Activated CD4-positive, alpha-beta T cell treated with anti-CD3 and anti-CD28 coated beads for 24 hours (primary cell): ENCODE measurements around the gene PRM3.

ENCODE experiments used
- DNase-seq, 2 donors: peaks; one replicate each; pipeline ENCODE4 v3.0.0-alpha.2; 2020; ENCODE audit warnings: low read depth in 2 of 2

Gene PRM3, protein sequence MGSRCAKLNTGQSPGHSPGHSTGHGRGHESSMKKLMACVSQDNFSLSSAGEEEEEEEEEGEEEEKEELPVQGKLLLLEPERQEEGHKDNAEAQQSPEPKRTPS

GRCh38 chr16:11272921-11273720 is at the start of gene PRM3:
Gene PRM3 (minus strand): TSS chr16:11273629. CDS start chr16:11273595, 34 bp downstream.
- DNase-seq = no peak

DNA sequence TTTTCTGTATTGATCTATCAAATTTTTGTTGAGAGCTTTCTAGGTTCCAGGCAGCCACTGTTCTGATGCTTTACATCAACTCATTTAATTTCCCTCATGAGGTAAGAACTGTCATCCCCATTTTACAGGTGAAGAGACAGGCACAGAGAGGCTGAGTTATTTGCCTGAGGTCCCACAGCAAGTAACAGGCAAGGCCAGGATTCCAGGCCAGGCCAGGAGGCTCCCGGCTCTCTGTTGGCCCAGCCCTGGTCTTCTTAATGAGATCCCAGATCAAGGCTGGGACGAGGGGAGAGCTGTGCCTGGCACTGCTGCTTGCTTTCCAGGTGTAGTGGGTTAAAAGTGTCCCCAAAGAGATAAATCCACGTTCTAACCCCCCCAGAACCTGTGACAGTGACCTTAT is 49.4 kb upstream of the PRM3 start:
- no peak for DNase-seq

- no peak for DNase-seq
These were observed 48.2 kb upstream of the PRM3 start for GRCh38 chr16:11321662-11322061.

GRCh38 chr16:11320170-11320569 is 46.7 kb upstream of the PRM3 start:
- DNase-seq = no peak

DNA sequence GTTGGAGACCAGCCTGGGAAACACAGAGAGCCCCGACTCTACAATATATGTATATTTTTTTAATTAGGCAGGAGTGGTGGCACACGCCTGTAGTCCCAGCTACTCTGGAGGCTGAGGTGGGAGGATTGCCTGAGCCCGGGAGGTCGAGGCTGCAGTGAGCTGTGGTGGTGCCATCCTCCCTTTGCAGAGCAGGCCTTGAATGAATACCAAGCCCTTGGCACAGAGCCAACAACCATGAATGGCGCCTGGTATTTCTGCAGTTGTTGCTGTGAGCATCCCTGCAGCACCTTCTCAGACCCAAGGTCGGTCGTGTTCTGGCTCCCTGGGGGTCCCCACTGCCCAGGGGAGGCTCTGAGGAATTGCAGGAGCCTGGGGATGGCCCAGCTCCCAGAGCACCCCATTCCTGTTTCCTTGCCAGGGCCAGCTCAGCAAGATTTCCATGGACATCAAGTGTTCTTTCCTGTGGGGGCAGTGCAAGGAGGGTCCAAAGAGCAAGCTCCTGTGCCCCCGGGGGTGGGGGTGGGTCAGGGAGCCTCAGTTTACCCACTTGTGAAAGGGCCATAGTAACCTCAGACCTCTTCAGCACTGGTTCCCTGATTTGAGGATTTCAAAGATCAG is 46.2 kb upstream of the PRM3 start:
- DNase-seq = no peak

DNA sequence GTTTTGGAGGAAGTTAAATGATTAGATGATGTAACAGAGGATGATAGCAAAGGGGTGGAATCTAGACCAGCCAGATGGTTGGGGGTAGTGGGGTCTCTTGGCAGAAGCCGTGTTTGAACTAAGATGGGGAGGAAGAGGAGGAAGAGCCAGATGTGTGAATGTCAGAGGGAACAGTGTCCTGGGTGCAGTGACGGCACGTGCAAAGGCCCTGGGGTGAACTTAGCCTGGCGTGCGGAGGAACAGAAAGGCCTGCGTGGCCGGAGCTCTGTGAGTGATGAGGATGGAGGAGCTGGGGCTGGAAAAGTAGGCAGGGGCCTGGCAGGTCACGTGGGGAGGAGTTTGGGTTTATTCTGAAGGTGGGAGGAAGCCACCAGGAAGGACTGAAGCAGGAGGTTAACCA is 45.4 kb upstream of the PRM3 start:
- no peak for DNase-seq

DNA sequence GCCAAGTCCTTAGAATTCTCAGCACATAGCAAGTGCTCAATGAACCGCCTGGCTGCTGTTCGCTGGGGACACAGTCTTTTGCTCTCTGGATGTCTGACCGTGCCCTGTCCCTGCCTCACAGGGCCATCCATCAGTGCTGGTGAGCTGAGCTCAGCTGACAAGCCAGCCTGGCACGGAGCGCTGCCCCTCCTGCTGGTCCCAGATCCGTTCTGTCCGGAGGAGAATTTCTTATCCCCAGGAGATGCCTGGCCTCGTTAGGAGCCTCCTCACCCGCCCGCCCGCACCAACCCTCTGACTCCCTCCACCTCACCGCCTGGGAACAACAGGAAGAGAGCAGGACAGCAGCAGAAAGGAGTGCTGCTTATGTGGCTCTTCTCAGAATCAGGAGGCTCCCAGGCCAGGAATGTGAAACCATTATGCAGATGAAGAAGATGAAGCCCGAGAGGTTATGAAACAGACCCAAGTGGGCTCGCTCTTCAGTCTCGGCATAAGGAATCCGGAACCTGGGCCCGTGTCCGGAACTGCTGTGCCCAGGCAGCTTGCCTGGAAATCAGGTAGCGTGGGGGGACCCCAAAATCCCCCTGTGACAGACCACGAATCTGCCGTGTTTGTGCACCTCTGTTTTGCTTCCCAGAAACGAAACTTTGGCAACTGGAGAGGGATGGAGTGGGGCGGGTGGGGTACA is 43.0 kb upstream of the PRM3 start:
- DNase-seq = no peak

DNA sequence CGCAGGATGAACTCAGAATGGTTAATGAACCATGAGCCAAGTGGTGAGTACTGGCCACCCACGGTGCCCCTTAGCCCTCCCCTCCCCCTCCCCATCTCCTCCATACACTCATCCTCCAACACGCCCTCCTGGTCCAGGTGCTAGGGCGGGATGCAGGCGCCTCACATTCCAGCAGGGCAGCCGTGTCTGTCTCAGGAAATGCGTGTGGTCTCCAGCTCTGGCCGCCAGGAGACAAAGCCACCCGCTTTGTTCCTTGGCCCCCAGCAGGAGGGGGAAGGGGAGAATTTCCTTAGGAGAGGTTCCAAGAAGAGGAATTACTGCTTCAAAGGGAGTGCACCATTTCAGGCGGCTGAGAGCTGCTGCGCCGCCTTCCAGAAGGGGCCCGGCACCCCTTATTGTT is 42.1 kb upstream of the PRM3 start:
- no peak for DNase-seq

DNA sequence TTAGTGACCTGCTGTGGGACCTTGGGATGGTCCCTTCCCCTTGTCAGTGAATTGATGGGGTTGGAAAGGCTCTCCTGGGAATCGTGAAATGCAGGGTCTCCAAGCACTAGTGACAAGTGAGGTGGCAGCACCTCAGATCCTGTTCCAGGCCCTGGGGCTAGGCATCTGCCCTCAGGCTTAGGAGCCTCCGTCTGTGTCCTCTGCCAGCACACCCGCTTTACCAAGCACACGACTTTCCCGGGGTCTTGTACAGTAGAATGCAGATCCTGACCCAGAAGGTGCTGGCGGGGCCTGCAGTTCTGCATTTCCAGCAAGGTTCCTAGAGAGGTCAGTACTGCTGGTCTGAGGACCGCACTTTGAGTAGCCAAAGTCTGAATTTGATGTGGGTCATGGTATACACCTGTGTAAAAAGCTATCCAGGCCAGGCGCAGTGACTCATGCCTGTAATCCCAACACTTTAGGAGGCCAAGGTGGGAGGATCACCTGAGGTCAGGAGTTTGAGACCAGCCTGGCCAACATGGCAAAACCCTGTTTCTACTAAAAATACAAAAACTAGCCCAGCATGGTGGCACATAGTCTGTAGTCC is 41.0 kb upstream of the PRM3 start:
- no peak for DNase-seq

- DNase-seq = no peak
These were observed 40.3 kb upstream of the PRM3 start for GRCh38 chr16:11313493-11314308.

- no peak for DNase-seq
These were observed 39.5 kb upstream of the PRM3 start for GRCh38 chr16:11312718-11313492.

DNA sequence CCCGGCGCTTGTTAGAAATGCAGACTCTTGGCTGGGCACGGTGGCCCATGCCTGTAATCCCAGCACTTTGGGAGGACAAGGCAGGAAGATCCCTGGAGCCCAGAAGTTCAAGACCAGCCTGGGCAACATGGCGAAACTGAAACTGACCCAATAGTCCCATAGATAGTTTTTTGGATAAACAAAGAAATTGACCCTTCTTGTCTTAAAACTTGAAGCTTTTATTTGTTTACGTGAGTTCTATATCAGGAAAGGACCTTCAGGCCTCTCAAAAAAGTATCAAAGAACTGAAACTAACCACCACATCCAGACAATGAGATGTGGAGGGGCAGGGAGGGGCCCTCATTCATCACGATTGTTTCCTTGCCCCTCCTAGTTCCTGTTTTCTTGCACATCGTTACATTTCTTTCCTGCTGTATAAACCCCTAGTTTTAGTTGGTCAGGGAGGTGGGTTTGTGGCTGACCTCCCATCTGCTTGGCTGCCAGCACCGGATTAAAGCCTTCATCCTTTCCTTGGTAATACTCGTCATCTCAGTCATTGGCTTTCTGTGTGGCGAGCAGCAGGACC is 37.6 kb upstream of the PRM3 start:
- no peak for DNase-seq

GRCh38 chr16:11310634-11310977 is 37.2 kb upstream of the PRM3 start:
- DNase-seq = no peak

GRCh38 chr16:11309895-11310633 is 36.6 kb upstream of the PRM3 start:
- no peak for DNase-seq

- DNase-seq = no peak
These were observed 35.3 kb upstream of the PRM3 start for GRCh38 chr16:11308493-11309283.

DNA sequence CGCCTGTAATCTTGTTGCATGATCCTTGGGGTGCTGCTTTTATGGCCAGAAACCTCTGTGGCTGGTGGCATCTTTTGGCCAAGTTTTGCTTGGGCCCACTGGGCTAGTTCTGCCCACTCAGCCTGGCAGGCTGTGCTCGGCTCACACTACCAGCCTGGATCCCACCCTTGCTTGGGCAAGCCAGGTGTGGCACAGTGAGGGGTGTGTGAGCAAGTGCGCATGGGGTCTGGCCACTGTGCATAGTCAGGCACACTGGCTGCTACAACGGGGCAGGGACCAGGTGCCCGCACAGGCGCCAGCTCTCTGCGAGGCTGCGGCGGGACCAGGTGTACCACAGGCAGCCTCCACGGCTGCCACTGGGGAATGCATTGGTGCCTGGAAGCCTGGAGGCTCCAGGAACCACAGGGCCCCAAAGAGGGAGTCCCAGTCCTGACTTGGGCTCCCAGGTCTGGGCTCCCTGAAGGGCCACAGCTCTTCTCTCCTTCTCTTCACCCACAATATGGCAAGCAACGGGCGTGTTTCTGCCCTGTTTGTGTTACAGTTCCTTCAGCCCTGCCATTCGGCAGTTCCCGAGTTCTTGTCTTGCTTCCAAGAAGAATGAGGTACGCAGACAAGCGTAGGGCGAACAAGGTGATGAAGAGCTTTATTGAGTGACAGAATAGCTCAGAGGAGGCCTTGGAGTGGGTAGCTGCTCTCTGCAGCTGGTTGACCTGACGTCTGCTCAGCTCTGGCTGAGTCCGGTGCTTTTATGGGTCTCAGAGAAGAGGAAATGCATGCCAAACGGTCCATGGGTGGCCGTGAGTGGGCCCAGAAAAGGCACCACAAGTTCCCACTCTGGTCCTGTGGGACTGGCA is 34.4 kb upstream of the PRM3 start:
- DNase-seq = no peak

- DNase-seq = no peak
These were observed 33.7 kb upstream of the PRM3 start for GRCh38 chr16:11306997-11307638.
